ENCODE results near the gene MRTFA.

MRTFA gene

GRCh38 chr22:40394607-40395006, 241.9 kb downstream of the MRTFA start:
- TF ChIP-seq ZFX (IDR thresholded peaks at IDR 0.05; ENCODE audit: borderline replicate concordance): no peak
- TF ChIP-seq, protein P1, sequence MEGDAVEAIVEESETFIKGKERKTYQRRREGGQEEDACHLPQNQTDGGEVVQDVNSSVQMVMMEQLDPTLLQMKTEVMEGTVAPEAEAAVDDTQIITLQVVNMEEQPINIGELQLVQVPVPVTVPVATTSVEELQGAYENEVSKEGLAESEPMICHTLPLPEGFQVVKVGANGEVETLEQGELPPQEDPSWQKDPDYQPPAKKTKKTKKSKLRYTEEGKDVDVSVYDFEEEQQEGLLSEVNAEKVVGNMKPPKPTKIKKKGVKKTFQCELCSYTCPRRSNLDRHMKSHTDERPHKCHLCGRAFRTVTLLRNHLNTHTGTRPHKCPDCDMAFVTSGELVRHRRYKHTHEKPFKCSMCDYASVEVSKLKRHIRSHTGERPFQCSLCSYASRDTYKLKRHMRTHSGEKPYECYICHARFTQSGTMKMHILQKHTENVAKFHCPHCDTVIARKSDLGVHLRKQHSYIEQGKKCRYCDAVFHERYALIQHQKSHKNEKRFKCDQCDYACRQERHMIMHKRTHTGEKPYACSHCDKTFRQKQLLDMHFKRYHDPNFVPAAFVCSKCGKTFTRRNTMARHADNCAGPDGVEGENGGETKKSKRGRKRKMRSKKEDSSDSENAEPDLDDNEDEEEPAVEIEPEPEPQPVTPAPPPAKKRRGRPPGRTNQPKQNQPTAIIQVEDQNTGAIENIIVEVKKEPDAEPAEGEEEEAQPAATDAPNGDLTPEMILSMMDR (IDR thresholded peaks at IDR 0.05): no peak
- no peak overlapping the region for H3K27ac ChIP-seq

DNA sequence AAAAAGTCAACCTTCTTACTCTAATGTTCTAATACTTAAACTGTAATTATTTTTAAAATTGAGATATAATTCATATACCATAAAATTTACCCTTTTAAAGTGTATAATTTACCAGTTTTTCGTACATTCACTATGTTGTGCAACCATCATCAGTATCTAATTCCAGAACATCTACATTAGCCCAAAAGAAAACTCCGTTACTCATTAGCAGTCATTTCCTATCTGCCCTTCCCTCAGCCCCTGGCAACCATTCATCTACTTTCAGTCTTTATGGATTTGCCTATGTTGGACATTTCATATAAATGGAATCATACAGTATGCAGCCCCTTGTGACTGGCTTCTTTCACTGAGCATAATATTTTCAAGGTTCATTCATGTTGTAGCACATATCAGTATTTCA, 243.9 kb downstream of the MRTFA start:
- TF ChIP-seq, protein P1 (IDR thresholded peaks at IDR 0.05): no peak
- TF ChIP-seq ZFX (IDR thresholded peaks at IDR 0.05; ENCODE audit: borderline replicate concordance): no peak
- no peak overlapping the region for H3K27ac ChIP-seq

- no peak overlapping the region for H3K27ac ChIP-seq
- TF ChIP-seq, protein P1 (IDR thresholded peaks at IDR 0.05): no peak
- TF ChIP-seq ZFX (IDR thresholded peaks at IDR 0.05; ENCODE audit: borderline replicate concordance): no peak
Observed at GRCh38 chr22:40391417-40391816, 245.1 kb downstream of the MRTFA start.

- TF ChIP-seq ZFX (IDR thresholded peaks at IDR 0.05; ENCODE audit: borderline replicate concordance): no peak
- TF ChIP-seq, protein P1 (IDR thresholded peaks at IDR 0.05): no peak
- H3K27ac ChIP-seq: peak overlapping the region; percentile 63
Observed at GRCh38 chr22:40388231-40388630, 248.3 kb downstream of the MRTFA start.

- H3K27ac ChIP-seq: peak overlapping the region; percentile 63
- TF ChIP-seq, protein P1 (IDR thresholded peaks at IDR 0.05): no peak
- TF ChIP-seq ZFX (IDR thresholded peaks at IDR 0.05; ENCODE audit: borderline replicate concordance): no peak
Observed at GRCh38 chr22:40387746-40388145, 248.8 kb downstream of the MRTFA start.

DNA sequence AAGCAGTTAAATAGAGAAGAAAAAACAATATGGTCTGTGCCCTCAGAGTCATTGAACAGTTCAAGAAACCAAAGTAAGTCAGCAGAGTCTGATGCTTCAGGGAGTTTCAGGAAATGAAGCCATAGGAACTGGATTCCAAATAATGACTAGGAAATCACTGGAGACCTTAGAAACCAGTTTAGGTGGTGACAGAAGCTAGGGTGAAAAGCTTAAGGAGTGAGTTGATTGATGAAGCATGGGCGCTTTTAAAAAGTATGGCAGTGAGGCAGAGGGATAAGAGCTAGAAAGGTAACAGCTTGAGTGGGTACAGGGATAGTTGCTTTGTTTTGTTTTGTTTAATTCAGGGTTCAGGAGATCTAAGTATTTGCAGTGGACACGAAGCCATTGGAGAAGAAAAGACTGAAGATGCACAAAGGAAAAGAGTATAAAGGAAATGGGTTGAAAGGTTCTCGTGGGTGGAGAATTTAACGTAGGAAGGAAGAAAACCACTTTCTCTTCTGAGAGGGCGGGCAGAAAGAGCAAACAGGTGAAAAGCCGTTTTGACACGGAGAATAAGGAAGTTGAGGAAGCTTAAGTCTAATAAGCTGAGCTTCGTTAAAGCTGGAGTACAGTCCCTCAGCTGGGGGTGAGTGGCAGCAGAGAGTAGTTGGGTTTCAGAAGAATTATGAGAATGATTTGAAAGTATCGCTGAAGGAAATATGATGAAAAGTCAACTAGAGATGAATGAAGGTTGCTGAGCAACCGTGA, 251.3 kb downstream of the MRTFA start:
- H3K27ac ChIP-seq: no peak overlapping the region
- no peak for TF ChIP-seq ZFX (IDR thresholded peaks at IDR 0.05; ENCODE audit: borderline replicate concordance)
- TF ChIP-seq, protein P1 (IDR thresholded peaks at IDR 0.05): no peak

DNA sequence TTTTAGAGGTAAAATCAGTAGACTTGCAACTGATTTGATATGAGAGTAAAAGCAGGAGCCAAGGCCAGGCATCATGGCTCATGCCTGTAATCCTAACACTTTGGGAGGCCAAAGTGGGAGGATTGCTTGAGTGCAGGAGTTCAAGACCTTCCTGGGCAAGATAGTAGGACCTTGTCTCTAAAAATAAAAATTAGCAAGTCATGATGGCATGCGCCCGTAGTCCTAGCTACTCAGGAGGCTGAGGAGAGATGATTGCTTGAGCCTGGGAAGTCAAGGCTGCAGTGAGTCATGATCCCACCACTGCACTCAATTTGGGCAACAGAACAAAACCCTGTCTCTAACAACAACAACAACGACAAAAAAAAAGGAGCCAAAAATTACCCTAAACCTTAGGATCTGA, 252.6 kb downstream of the MRTFA start:
- no peak overlapping the region for H3K27ac ChIP-seq
- TF ChIP-seq, protein P1 (IDR thresholded peaks at IDR 0.05): no peak
- no peak for TF ChIP-seq ZFX (IDR thresholded peaks at IDR 0.05; ENCODE audit: borderline replicate concordance)

All from 22Rv1 (cell line).